Measurements from ENCODE around the gene LAMA4.

The LAMA4 gene

GRCh38 chr6:112221981-112222852, 32.1 kb downstream of the LAMA4 start:
- Histone ChIP-seq H3K36me3 (ENCODE audit: control insufficient read depth, insufficient read depth, low read length) (no peaks in the 10 kb centered on the region), H3K4me3 (ENCODE audit: low read depth, low read length) (no peak overlapping the region), H3K9ac (ENCODE audit: low read length) (no peak overlapping the region), H3K27me3 (ENCODE audit: control insufficient read depth, insufficient read depth, low read length) (no peaks in the 10 kb centered on the region), H3K27ac (ENCODE audit: low read depth, low read length) (no peak overlapping the region), H3K4me1 (ENCODE audit: control insufficient read depth, insufficient read depth, low read length) (peaks cover 11% of the 10 kb centered on the region), H3K9me3 (ENCODE audit: control insufficient read depth, insufficient read depth, low read depth, low read length) (no peaks in the 10 kb centered on the region)

- no peaks in the 10 kb centered on the region for H3K9me3 ChIP-seq (ENCODE audit: control insufficient read depth, insufficient read depth, low read depth, low read length)
- H3K4me1 ChIP-seq (ENCODE audit: control insufficient read depth, insufficient read depth, low read length), result peaks cover 17% of the 10 kb centered on the region
- H3K36me3 ChIP-seq (ENCODE audit: control insufficient read depth, insufficient read depth, low read length), result no peaks in the 10 kb centered on the region
- H3K4me3 ChIP-seq (ENCODE audit: low read depth, low read length), result no peak overlapping the region
- H3K27me3 ChIP-seq (ENCODE audit: control insufficient read depth, insufficient read depth, low read length), result no peaks in the 10 kb centered on the region
- H3K9ac ChIP-seq (ENCODE audit: low read length), result no peak overlapping the region
- no peak overlapping the region for H3K27ac ChIP-seq (ENCODE audit: low read depth, low read length)
Observed at GRCh38 chr6:112221561-112221960, 32.8 kb downstream of the LAMA4 start.

GRCh38 chr6:112218563-112218962, 35.8 kb downstream of the LAMA4 start:
- no peaks in the 10 kb centered on the region for H3K36me3 ChIP-seq (ENCODE audit: control insufficient read depth, insufficient read depth, low read length)
- no peak overlapping the region for H3K4me3 ChIP-seq (ENCODE audit: low read depth, low read length)
- no peak overlapping the region for H3K9ac ChIP-seq (ENCODE audit: low read length)
- no peak overlapping the region for H3K27ac ChIP-seq (ENCODE audit: low read depth, low read length)
- H3K9me3 ChIP-seq (ENCODE audit: control insufficient read depth, insufficient read depth, low read depth, low read length), result no peaks in the 10 kb centered on the region
- H3K27me3 ChIP-seq (ENCODE audit: control insufficient read depth, insufficient read depth, low read length), result no peaks in the 10 kb centered on the region
- H3K4me1 ChIP-seq (ENCODE audit: control insufficient read depth, insufficient read depth, low read length), result peaks cover 35% of the 10 kb centered on the region

- peaks cover 29% of the 10 kb centered on the region for H3K4me1 ChIP-seq (ENCODE audit: control insufficient read depth, insufficient read depth, low read length)
- no peaks in the 10 kb centered on the region for H3K9me3 ChIP-seq (ENCODE audit: control insufficient read depth, insufficient read depth, low read depth, low read length)
- H3K4me3 ChIP-seq (ENCODE audit: low read depth, low read length), result no peak overlapping the region
- no peak overlapping the region for H3K9ac ChIP-seq (ENCODE audit: low read length)
- no peaks in the 10 kb centered on the region for H3K36me3 ChIP-seq (ENCODE audit: control insufficient read depth, insufficient read depth, low read length)
- no peaks in the 10 kb centered on the region for H3K27me3 ChIP-seq (ENCODE audit: control insufficient read depth, insufficient read depth, low read length)
- no peak overlapping the region for H3K27ac ChIP-seq (ENCODE audit: low read depth, low read length)
Observed at GRCh38 chr6:112216662-112217551, 37.5 kb downstream of the LAMA4 start.

- H3K4me3 ChIP-seq (ENCODE audit: low read depth, low read length), result no peak overlapping the region
- no peaks in the 10 kb centered on the region for H3K27me3 ChIP-seq (ENCODE audit: control insufficient read depth, insufficient read depth, low read length)
- H3K27ac ChIP-seq (ENCODE audit: low read depth, low read length), result no peak overlapping the region
- no peak overlapping the region for H3K9ac ChIP-seq (ENCODE audit: low read length)
- peaks cover 28% of the 10 kb centered on the region for H3K4me1 ChIP-seq (ENCODE audit: control insufficient read depth, insufficient read depth, low read length)
- H3K36me3 ChIP-seq (ENCODE audit: control insufficient read depth, insufficient read depth, low read length), result no peaks in the 10 kb centered on the region
- H3K9me3 ChIP-seq (ENCODE audit: control insufficient read depth, insufficient read depth, low read depth, low read length), result no peaks in the 10 kb centered on the region
Observed at GRCh38 chr6:112215488-112216284, 38.7 kb downstream of the LAMA4 start.

GRCh38 chr6:112214739-112215269, 39.6 kb downstream of the LAMA4 start:
- no peak overlapping the region for H3K4me3 ChIP-seq (ENCODE audit: low read depth, low read length)
- H3K36me3 ChIP-seq (ENCODE audit: control insufficient read depth, insufficient read depth, low read length), result no peaks in the 10 kb centered on the region
- no peak overlapping the region for H3K27ac ChIP-seq (ENCODE audit: low read depth, low read length)
- H3K9ac ChIP-seq (ENCODE audit: low read length), result no peak overlapping the region
- H3K27me3 ChIP-seq (ENCODE audit: control insufficient read depth, insufficient read depth, low read length), result no peaks in the 10 kb centered on the region
- peaks cover 2% of the 10 kb centered on the region; the same call in 1 of the 2 replicates for H3K9me3 ChIP-seq (ENCODE audit: control insufficient read depth, insufficient read depth, low read depth, low read length)
- H3K4me1 ChIP-seq (ENCODE audit: control insufficient read depth, insufficient read depth, low read length), result peaks cover 28% of the 10 kb centered on the region

DNA sequence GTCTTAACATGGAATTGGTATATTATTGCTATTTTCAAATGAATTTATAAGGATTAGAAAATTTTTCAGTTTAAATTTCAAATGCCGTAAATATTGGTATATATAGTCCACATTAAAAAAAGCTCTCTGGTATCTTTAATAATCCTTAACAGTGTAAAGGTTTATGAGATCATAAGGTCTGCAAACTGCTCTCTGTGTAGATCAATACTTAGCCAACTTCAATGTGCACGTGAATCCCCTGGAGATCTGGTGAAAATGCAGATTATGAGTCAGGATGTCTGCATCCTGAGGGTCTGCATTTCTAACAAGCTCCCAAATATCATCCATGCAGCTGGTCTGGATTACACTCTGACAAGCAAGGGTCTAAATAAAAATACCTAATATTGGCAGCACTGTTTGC, 43.5 kb downstream of the LAMA4 start:
- Histone ChIP-seq H3K4me1 (ENCODE audit: control insufficient read depth, insufficient read depth, low read length) (peaks cover 14% of the 10 kb centered on the region), H3K9me3 (ENCODE audit: control insufficient read depth, insufficient read depth, low read depth, low read length) (peaks cover 2% of the 10 kb centered on the region), H3K27ac (ENCODE audit: low read depth, low read length) (no peak overlapping the region), H3K27me3 (ENCODE audit: control insufficient read depth, insufficient read depth, low read length) (no peaks in the 10 kb centered on the region), H3K9ac (ENCODE audit: low read length) (no peak overlapping the region), H3K4me3 (ENCODE audit: low read depth, low read length) (no peak overlapping the region), H3K36me3 (ENCODE audit: control insufficient read depth, insufficient read depth, low read length) (no peaks in the 10 kb centered on the region)

DNA sequence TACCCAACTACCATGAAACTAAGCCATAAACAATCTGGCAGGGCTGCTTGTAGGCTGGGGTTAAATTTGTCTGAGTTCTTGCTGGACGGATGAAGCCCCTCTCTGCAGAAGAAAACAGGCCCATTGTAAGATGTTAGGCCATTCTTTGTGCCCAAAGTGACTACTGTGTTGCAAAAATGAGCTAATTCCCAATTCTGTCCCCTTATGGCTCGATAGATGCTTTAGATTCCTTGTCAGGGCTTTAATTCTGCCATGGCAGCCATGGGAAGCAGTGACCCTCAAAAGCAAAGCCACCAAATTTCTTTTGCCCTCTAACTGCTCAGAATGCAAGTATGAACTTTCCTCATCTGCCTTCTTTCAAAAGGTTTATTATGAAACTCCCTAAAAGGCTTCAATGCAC, 45.2 kb downstream of the LAMA4 start:
- no peak overlapping the region for H3K9ac ChIP-seq (ENCODE audit: low read length)
- H3K27ac ChIP-seq (ENCODE audit: low read depth, low read length), result no peak overlapping the region
- H3K36me3 ChIP-seq (ENCODE audit: control insufficient read depth, insufficient read depth, low read length), result no peaks in the 10 kb centered on the region
- no peaks in the 10 kb centered on the region for H3K27me3 ChIP-seq (ENCODE audit: control insufficient read depth, insufficient read depth, low read length)
- H3K9me3 ChIP-seq (ENCODE audit: control insufficient read depth, insufficient read depth, low read depth, low read length), result peaks cover 2% of the 10 kb centered on the region
- H3K4me1 ChIP-seq (ENCODE audit: control insufficient read depth, insufficient read depth, low read length), result peaks cover 19% of the 10 kb centered on the region
- no peak overlapping the region for H3K4me3 ChIP-seq (ENCODE audit: low read depth, low read length)

GRCh38 chr6:112207776-112208175, 46.6 kb downstream of the LAMA4 start:
- Histone ChIP-seq H3K27me3 (ENCODE audit: control insufficient read depth, insufficient read depth, low read length) (no peaks in the 10 kb centered on the region), H3K4me1 (ENCODE audit: control insufficient read depth, insufficient read depth, low read length) (peaks cover 31% of the 10 kb centered on the region), H3K9ac (ENCODE audit: low read length) (no peak overlapping the region), H3K27ac (ENCODE audit: low read depth, low read length) (no peak overlapping the region), H3K4me3 (ENCODE audit: low read depth, low read length) (no peak overlapping the region), H3K36me3 (ENCODE audit: control insufficient read depth, insufficient read depth, low read length) (no peaks in the 10 kb centered on the region), H3K9me3 (ENCODE audit: control insufficient read depth, insufficient read depth, low read depth, low read length) (peaks cover 2% of the 10 kb centered on the region)

DNA sequence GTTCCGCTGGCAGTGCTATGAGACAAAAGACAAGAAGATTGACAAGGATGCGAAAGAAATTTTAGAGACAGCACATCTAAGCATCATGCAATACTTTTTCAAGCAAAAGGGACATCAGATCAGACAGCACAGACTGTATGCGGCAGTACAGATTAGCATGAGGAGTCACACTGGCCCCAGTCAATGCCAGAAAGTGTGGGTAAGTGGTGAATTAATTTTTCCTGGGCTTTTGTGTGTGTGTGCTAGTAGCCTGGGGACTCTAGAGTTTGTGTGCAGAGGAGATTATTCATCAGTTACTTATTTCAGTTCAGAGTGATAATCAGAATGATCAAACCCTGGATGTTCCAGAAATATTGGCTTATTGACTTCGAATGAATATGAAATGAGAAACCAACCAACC, 47.2 kb downstream of the LAMA4 start:
- H3K36me3 ChIP-seq (ENCODE audit: control insufficient read depth, insufficient read depth, low read length), result no peaks in the 10 kb centered on the region
- no peak overlapping the region for H3K4me3 ChIP-seq (ENCODE audit: low read depth, low read length)
- no peak overlapping the region for H3K9ac ChIP-seq (ENCODE audit: low read length)
- H3K27ac ChIP-seq (ENCODE audit: low read depth, low read length), result no peak overlapping the region
- H3K4me1 ChIP-seq (ENCODE audit: control insufficient read depth, insufficient read depth, low read length), result peaks cover 31% of the 10 kb centered on the region
- no peaks in the 10 kb centered on the region for H3K27me3 ChIP-seq (ENCODE audit: control insufficient read depth, insufficient read depth, low read length)
- H3K9me3 ChIP-seq (ENCODE audit: control insufficient read depth, insufficient read depth, low read depth, low read length), result peaks cover 2% of the 10 kb centered on the region
